ENCODE results near the gene RIOK2.

- TF ChIP-seq CTCF (IDR thresholded peaks at IDR 0.05; ENCODE audit: low read length) (no peak), EZH2 (IDR thresholded peaks at IDR 0.05; ENCODE audit: borderline replicate concordance, low read length) (no peak)
Measured at GRCh38 chr5:97171703-97172102, 11.3 kb downstream of the RIOK2 start.

All from OCI-LY1 (cell line).